ENCODE results near the gene RASA4.
"Not testable (repeated sequence)": the region's sequence is repeated elsewhere in the genome, so short reads cannot be mapped to it uniquely, and the experiment has no call there.

GRCh38 chr7:102578486-102578885 is 38.1 kb downstream of the RASA4 start:
- not testable (repeated sequence) for TF ChIP-seq EZH2 (IDR thresholded peaks at IDR 0.05); POLR2AphosphoS5 (IDR thresholded peaks at IDR 0.05; ENCODE audit: borderline replicate concordance, low read depth, low read length)
